ENCODE measurements around the gene WDTC1. TPM values are rescaled to one million over a fixed set of nuclear protein-coding genes. Genes with fewer than 3 reads are reported as not detected.

The WDTC1 gene
- total and polyA plus RNA-seq, 4 donors = 4.6 to 25.0 (median 19.6) TPM

DNA sequence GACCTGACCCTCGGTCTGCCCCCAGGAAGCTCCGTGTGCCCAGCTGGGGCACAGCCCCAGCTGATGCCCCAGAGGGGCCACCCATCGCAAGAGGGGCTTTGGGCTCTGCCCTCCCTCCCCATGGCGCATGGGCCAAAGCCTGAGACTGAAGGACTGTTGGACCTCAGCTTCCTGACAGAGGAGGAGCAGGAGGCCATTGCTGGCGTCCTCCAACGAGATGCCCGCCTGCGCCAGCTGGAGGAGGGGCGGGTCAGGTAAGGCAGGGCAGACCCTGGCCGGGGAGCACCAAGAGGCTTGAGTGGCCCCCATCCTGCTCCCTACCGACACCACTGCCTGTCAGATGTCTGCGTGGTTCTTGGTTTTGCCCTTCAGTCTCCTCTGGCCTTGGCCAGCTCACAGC is 110.8 kb downstream of the WDTC1 start:
- no peak for DNase-seq (ENCODE audit: low spot score)
- WGBS = 93% methylated on average over 12 of the region's 12 CpGs
- H3K36me3 ChIP-seq (ENCODE audit: control insufficient read depth in 4 of 4, insufficient read depth in 3 of 4, low read depth in 1 of 4, low read length in 3 of 4) = no peaks in the 10 kb centered on the region
- no peak overlapping the region for H3K4me3 ChIP-seq (ENCODE audit: low read depth in 1 of 3, low read length in 3 of 3)
- H3K9me3 ChIP-seq (ENCODE audit: control insufficient read depth in 4 of 4, low read length in 3 of 4) = no peaks in the 10 kb centered on the region
- peaks cover 0 to 15% (median 11%) of the 10 kb centered on the region in 4 donors for H3K4me1 ChIP-seq (ENCODE audit: control insufficient read depth in 4 of 4, insufficient read depth in 4 of 4, low read length in 3 of 4)
- H3K9ac ChIP-seq (ENCODE audit: low read depth in 1 of 2, low read length in 2 of 2) = no peak overlapping the region
- TF ChIP-seq FOXA1 (IDR thresholded peaks at IDR 0.05) (no peak), HNF4G (IDR thresholded peaks at IDR 0.05) (no peak), NR2F2 (IDR thresholded peaks at IDR 0.05) (no peak), JUND (IDR thresholded peaks at IDR 0.05) (no peak), RAD21 (IDR thresholded peaks at IDR 0.05) (no peak), TAF1 (conservative IDR thresholded peaks at IDR 0.05) (no peak), HNF4A (conservative IDR thresholded peaks at IDR 0.05) (no peak)
- TF ChIP-seq, protein P1, sequence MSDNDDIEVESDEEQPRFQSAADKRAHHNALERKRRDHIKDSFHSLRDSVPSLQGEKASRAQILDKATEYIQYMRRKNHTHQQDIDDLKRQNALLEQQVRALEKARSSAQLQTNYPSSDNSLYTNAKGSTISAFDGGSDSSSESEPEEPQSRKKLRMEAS (IDR thresholded peaks at IDR 0.05) = no peak
- H3K27me3 ChIP-seq (ENCODE audit: control insufficient read depth in 4 of 4, insufficient read depth in 4 of 4, low read length in 3 of 4) = no peaks in the 10 kb centered on the region
- H3K27ac ChIP-seq (ENCODE audit: low read depth in 1 of 2, low read length in 2 of 2) = no peak overlapping the region

GRCh38 chr1:27346357-27346756 is 111.9 kb downstream of the WDTC1 start:
- no peaks in the 10 kb centered on the region for H3K9me3 ChIP-seq (ENCODE audit: control insufficient read depth in 4 of 4, low read length in 3 of 4)
- H3K27me3 ChIP-seq (ENCODE audit: control insufficient read depth in 4 of 4, insufficient read depth in 4 of 4, low read length in 3 of 4) = no peaks in the 10 kb centered on the region
- peaks cover 3 to 23% (median 15%) of the 10 kb centered on the region in 4 donors for H3K4me1 ChIP-seq (ENCODE audit: control insufficient read depth in 4 of 4, insufficient read depth in 4 of 4, low read length in 3 of 4)
- no peak overlapping the region for H3K9ac ChIP-seq (ENCODE audit: low read depth in 1 of 2, low read length in 2 of 2)
- H3K27ac ChIP-seq (ENCODE audit: low read depth in 1 of 2, low read length in 2 of 2) = no peak overlapping the region
- TF ChIP-seq FOXA2 (IDR thresholded peaks at IDR 0.05) (no peak), FOXA1 (IDR thresholded peaks at IDR 0.05) (no peak), SP1 (IDR thresholded peaks at IDR 0.05) (no peak), JUND (IDR thresholded peaks at IDR 0.05) (no peak), NR2F2 (IDR thresholded peaks at IDR 0.05) (no peak)
- no peak for DNase-seq (ENCODE audit: low spot score)
- H3K4me3 ChIP-seq (ENCODE audit: low read depth in 1 of 3, low read length in 3 of 3) = no peak overlapping the region
- WGBS = 92% methylated on average over 8 of the region's 8 CpGs
- no peaks in the 10 kb centered on the region for H3K36me3 ChIP-seq (ENCODE audit: control insufficient read depth in 4 of 4, insufficient read depth in 3 of 4, low read depth in 1 of 4, low read length in 3 of 4)

GRCh38 chr1:27346991-27347624 is 112.7 kb downstream of the WDTC1 start:
- WGBS = 85% methylated on average over 14 of the region's 14 CpGs
- H3K9ac ChIP-seq (ENCODE audit: low read depth in 1 of 2, low read length in 2 of 2) = no peak overlapping the region
- no peak overlapping the region for H3K4me3 ChIP-seq (ENCODE audit: low read depth in 1 of 3, low read length in 3 of 3)
- H3K4me1 ChIP-seq (ENCODE audit: control insufficient read depth in 4 of 4, insufficient read depth in 4 of 4, low read length in 3 of 4) = peaks cover 3 to 27% (median 17%) of the 10 kb centered on the region in 4 donors
- TF ChIP-seq GABPA (IDR thresholded peaks at IDR 0.05 in 1 of 2, conservative IDR thresholded peaks at IDR 0.05 in 1 of 2) (no peak), RAD21 (IDR thresholded peaks at IDR 0.05) (no peak), EGR1 (IDR thresholded peaks at IDR 0.05; ENCODE audit: low read depth in 2 of 2) (no peak)
- TF ChIP-seq, protein P2, sequence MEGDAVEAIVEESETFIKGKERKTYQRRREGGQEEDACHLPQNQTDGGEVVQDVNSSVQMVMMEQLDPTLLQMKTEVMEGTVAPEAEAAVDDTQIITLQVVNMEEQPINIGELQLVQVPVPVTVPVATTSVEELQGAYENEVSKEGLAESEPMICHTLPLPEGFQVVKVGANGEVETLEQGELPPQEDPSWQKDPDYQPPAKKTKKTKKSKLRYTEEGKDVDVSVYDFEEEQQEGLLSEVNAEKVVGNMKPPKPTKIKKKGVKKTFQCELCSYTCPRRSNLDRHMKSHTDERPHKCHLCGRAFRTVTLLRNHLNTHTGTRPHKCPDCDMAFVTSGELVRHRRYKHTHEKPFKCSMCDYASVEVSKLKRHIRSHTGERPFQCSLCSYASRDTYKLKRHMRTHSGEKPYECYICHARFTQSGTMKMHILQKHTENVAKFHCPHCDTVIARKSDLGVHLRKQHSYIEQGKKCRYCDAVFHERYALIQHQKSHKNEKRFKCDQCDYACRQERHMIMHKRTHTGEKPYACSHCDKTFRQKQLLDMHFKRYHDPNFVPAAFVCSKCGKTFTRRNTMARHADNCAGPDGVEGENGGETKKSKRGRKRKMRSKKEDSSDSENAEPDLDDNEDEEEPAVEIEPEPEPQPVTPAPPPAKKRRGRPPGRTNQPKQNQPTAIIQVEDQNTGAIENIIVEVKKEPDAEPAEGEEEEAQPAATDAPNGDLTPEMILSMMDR (IDR thresholded peaks at IDR 0.05; ENCODE audit: low read depth, low read length, missing input control) = no peak
- no peaks in the 10 kb centered on the region for H3K9me3 ChIP-seq (ENCODE audit: control insufficient read depth in 4 of 4, low read length in 3 of 4)
- no peak for DNase-seq (ENCODE audit: low spot score)
- H3K27me3 ChIP-seq (ENCODE audit: control insufficient read depth in 4 of 4, insufficient read depth in 4 of 4, low read length in 3 of 4) = no peaks in the 10 kb centered on the region
- H3K27ac ChIP-seq (ENCODE audit: low read depth in 1 of 2, low read length in 2 of 2) = no peak overlapping the region
- no peaks in the 10 kb centered on the region for H3K36me3 ChIP-seq (ENCODE audit: control insufficient read depth in 4 of 4, insufficient read depth in 3 of 4, low read depth in 1 of 4, low read length in 3 of 4)
